ENCODE results near the gene MRPS34. TPM values are rescaled to one million over a fixed set of nuclear protein-coding genes. Genes with fewer than 3 reads are reported as not detected.

Gene MRPS34
- total RNA-seq = 88.3 and 95.2 TPM in 2 replicates

GRCh38 chr16:1772908-1773702, at the start of gene MRPS34:
Gene MRPS34, minus strand, starts transcription at chr16:1773134. Its CDS starts 15 bp downstream, at chr16:1773119.

GRCh38 chr16:1793578-1794220, 20.8 kb upstream of the MRPS34 start, which contains the start of gene IGFALS:
Gene IGFALS, minus strand, starts transcription at chr16:1793705. Its CDS starts 53 bp downstream, at chr16:1793652.

GRCh38 chr16:1782408-1783264, 9.7 kb upstream of the MRPS34 start, which contains the start of the genes NUBP2 and SPSB3:
Gene NUBP2, plus strand, starts transcription at chr16:1782960. Its CDS starts 61 bp downstream, at chr16:1783021.
Gene SPSB3, minus strand, starts transcription at chr16:1782571. Its CDS starts 1,088 bp downstream, at chr16:1781483.

GRCh38 chr16:1772362-1772907, 499 bp downstream of the MRPS34 start, which contains the start of gene EME2:
Gene EME2, plus strand, starts transcription at chr16:1772810. Its CDS starts 418 bp downstream, at chr16:1773228.

GRCh38 chr16:1771188-1771863, 1.6 kb downstream of the MRPS34 start, which contains the start of gene NME3:
Gene NME3, minus strand, starts transcription at chr16:1771543. Its CDS starts 9 bp downstream, at chr16:1771534.

Other genes starting within 250 kb of the MRPS34 start
- gene TMEM204, start 239.5 kb downstream of the MRPS34 start, total RNA-seq = 15.0 and 36.7 TPM in 2 replicates
- 21.4 and 26.3 TPM in 2 replicates for gene IFT140, start 161.1 kb downstream of the MRPS34 start, total RNA-seq
- 5.5 and 6.4 TPM in 2 replicates for gene CRAMP1, start 160.8 kb downstream of the MRPS34 start, total RNA-seq
- gene JPT2, start 94.9 kb downstream of the MRPS34 start, total RNA-seq = 52.0 and 75.0 TPM in 2 replicates
- 23.4 and 26.4 TPM in 2 replicates for gene MAPK8IP3, start 66.9 kb downstream of the MRPS34 start, total RNA-seq
- 80.9 and 93.5 TPM in 2 replicates for gene NME3, start 1.6 kb downstream of the MRPS34 start, total RNA-seq
- gene EME2, start 324 bp downstream of the MRPS34 start, total RNA-seq = 5.5 and 8.2 TPM in 2 replicates
- gene SPSB3, start 9.4 kb upstream of the MRPS34 start, total RNA-seq = 40.6 and 43.5 TPM in 2 replicates
- gene NUBP2, start 9.8 kb upstream of the MRPS34 start, total RNA-seq = 111 and 136 TPM in 2 replicates
- gene IGFALS, start 20.6 kb upstream of the MRPS34 start, total RNA-seq = not detected in 2 replicates
- 78.4 and 81.5 TPM in 2 replicates for gene HAGH, start 53.7 kb upstream of the MRPS34 start, total RNA-seq
- gene FAHD1, start 54.1 kb upstream of the MRPS34 start, total RNA-seq = 126 and 137 TPM in 2 replicates
- gene MEIOB, start 99.0 kb upstream of the MRPS34 start, total RNA-seq = under 0.01 and 0.30 TPM in 2 replicates
- not detected in 2 replicates for gene HS3ST6, start 145.3 kb upstream of the MRPS34 start, total RNA-seq
- 6.5 and 8.1 TPM in 2 replicates for gene MSRB1, start 170.1 kb upstream of the MRPS34 start, total RNA-seq
- gene RPL3L, start 181.6 kb upstream of the MRPS34 start, total RNA-seq = not detected in 2 replicates
- gene NDUFB10, start 186.4 kb upstream of the MRPS34 start, total RNA-seq = 143 and 149 TPM in 2 replicates
- 1,321 and 2,704 TPM in 2 replicates for gene RPS2, start 191.7 kb upstream of the MRPS34 start, total RNA-seq
- not detected in 2 replicates for gene RNF151, start 193.7 kb upstream of the MRPS34 start, total RNA-seq
- gene TBL3, start 198.9 kb upstream of the MRPS34 start, total RNA-seq = 56.5 and 105 TPM in 2 replicates
- not detected in 2 replicates for gene NOXO1, start 208.3 kb upstream of the MRPS34 start, total RNA-seq
- 18.7 and 20.1 TPM in 2 replicates for gene GFER, start 211.1 kb upstream of the MRPS34 start, total RNA-seq
- gene SYNGR3, start 216.8 kb upstream of the MRPS34 start, total RNA-seq = 4.3 and 4.9 TPM in 2 replicates
- 18.1 and 18.2 TPM in 2 replicates for gene ZNF598, start 236.7 kb upstream of the MRPS34 start, total RNA-seq
- 2.0 TPM in 1 of 2 replicates, not detected in the other for gene NPW, start 246.7 kb upstream of the MRPS34 start, total RNA-seq

All from epithelial cell of umbilical artery (primary cell).